GM12892 (cell line): ENCODE data around the gene STK32C.

ENCODE experiments used
- POLR2A ChIP-seq: IDR thresholded peaks from 2 replicates; pipeline ENCODE4 v1.6.1; 2011; ENCODE audit warnings: low read depth, low read length, control low read depth
- POLR2AphosphoS5 ChIP-seq: IDR thresholded peaks from 2 replicates; pipeline ENCODE4 v1.6.1; 2011; ENCODE audit warnings: low read depth, low read length, control low read depth
- TAF1 ChIP-seq: IDR thresholded peaks from 2 replicates; pipeline ENCODE4 v1.6.1; 2011; ENCODE audit warnings: low read depth, mild to moderate bottlenecking, control low read depth, low read length, borderline replicate concordance

DNA sequence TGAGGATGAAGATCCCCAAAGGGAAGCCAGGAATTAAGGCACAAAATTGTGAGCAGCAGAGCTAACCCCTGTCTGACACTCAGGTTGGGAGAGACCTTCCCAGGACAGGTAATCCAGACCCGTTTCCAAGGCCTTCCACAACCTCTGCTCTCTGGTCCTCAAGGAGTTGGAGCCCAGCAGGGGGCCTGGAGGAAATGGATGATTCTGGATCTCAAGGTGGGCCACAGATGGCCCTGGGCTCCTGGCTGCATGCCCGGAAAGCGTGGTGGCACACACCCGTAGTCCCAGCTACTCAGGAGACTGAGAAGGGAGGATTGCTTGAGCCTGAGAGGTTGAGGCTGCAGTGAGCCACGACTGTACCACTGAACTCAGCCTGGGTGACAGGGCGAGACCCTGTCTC lies 78.7 kb downstream of the STK32C start:
- TF ChIP-seq POLR2AphosphoS5 (no peak), POLR2A (no peak), TAF1 (no peak)
